IMR-90 (cell line): ENCODE results near the gene CYSLTR2.

Experiments used
- BHLHE40 ChIP-seq: fragments of 150-350 bp; IDR thresholded peaks from 2 replicates; pipeline ENCODE4 v1.6.1; 2016; ENCODE audit warnings: mild to moderate bottlenecking, low read depth, low read length
- CTCF ChIP-seq: conservative IDR thresholded peaks from 2 replicates; pipeline ENCODE4 v1.5.1; 2012; ENCODE audit warnings: mild to moderate bottlenecking, low read depth, low read length, improper control_type of control experiment

- no peak for TF ChIP-seq CTCF
- TF ChIP-seq BHLHE40 = no peak
Measured at GRCh38 chr13:48630291-48630690, 23.4 kb upstream of the CYSLTR2 start.
